Neural progenitor cell (in vitro differentiated cells): ENCODE results near the gene LGALS3BP. TPM values are rescaled to one million over a fixed set of nuclear protein-coding genes. Genes with fewer than 3 reads are reported as not detected.

Source experiments
- DNase-seq: peaks from one replicate; pipeline ENCODE4 v3.0.0-alpha.2; 2016; ENCODE audit warnings: low spot score
- H2AFZ ChIP-seq: fragments of 200-600 bp; sonication (generic); replicated peaks from 2 replicates; pipeline ENCODE4 v1.6.1; 2016; ENCODE audit warnings: antibody characterized with exemption
- H3F3A ChIP-seq: fragments of 200-600 bp; sonication (generic); 2 replicates; pipeline ENCODE4 v1.6.1; 2016; ENCODE audit warnings: antibody characterized with exemption, low read depth
- H3K27ac ChIP-seq: fragments of 200-600 bp; sonication (generic); 2 replicates; pipeline ENCODE4 v1.5.1; 2016; ENCODE audit warnings: mild to moderate bottlenecking
- H3K27me3 ChIP-seq: fragments of 200-600 bp; sonication (generic); 2 replicates; pipeline ENCODE4 v1.6.1; 2016; ENCODE audit warnings: mild to moderate bottlenecking, moderate library complexity
- H3K36me3 ChIP-seq: fragments of 200-600 bp; sonication (generic); 2 replicates; pipeline ENCODE4 v1.5.1; 2016
- H3K4me1 ChIP-seq: fragments of 200-600 bp; sonication (generic); 2 replicates; pipeline ENCODE4 v1.6.1; 2016; ENCODE audit warnings: mixed run types
- H3K4me2 ChIP-seq: fragments of 200-600 bp; sonication (generic); 2 replicates; pipeline ENCODE4 v1.6.1; 2016
- H3K4me3 ChIP-seq: fragments of 200-600 bp; sonication (generic); 2 replicates; pipeline ENCODE4 v1.5.1; 2016
- H3K79me2 ChIP-seq: fragments of 200-600 bp; sonication (generic); 2 replicates; pipeline ENCODE4 v1.6.1; 2016; ENCODE audit warnings: low read depth
- H3K9ac ChIP-seq: fragments of 200-600 bp; sonication (generic); 2 replicates; pipeline ENCODE4 v1.6.1; 2016
- H3K9me3 ChIP-seq: fragments of 200-600 bp; sonication (generic); 2 replicates; pipeline ENCODE4 v1.5.1; 2016; ENCODE audit warnings: low read depth
- H4K20me1 ChIP-seq: fragments of 200-600 bp; sonication (generic); 2 replicates; pipeline ENCODE4 v1.6.1; 2016; ENCODE audit warnings: low read depth
- H3K27ac Mint-ChIP-seq: 3 replicates; pipeline ENCODE4 v1.8.0; 2021; ENCODE audit warnings: mixed read lengths
- H3K27me3 Mint-ChIP-seq: 2 replicates; pipeline ENCODE4 v1.8.0; 2022; ENCODE audit warnings: low read depth, mild to moderate bottlenecking, inconsistent platforms, moderate library complexity, mixed read lengths; ENCODE audit not compliant: insufficient read depth
- H3K36me3 Mint-ChIP-seq: 3 replicates; pipeline ENCODE4 v1.8.0; 2021; ENCODE audit warnings: mixed read lengths
- H3K4me1 Mint-ChIP-seq: 3 replicates; pipeline ENCODE4 v1.8.0; 2021; ENCODE audit warnings: mixed read lengths
- H3K4me3 Mint-ChIP-seq: 3 replicates; pipeline ENCODE4 v1.8.0; 2021; ENCODE audit warnings: mild to moderate bottlenecking, moderate library complexity, mixed read lengths
- H3K9me3 Mint-ChIP-seq: 3 replicates; pipeline ENCODE4 v1.8.0; 2020; ENCODE audit warnings: mixed read lengths
- EZH2 ChIP-seq: fragments of 200-600 bp; sonication (generic); IDR thresholded peaks from 2 replicates; pipeline ENCODE4 v1.6.1; 2017; ENCODE audit warnings: antibody characterized with exemption, mild to moderate bottlenecking, moderate library complexity
- EZH2phosphoT487 ChIP-seq: fragments of 200-600 bp; sonication (generic); IDR thresholded peaks from 2 replicates; pipeline ENCODE4 v1.6.1; 2017; ENCODE audit warnings: antibody characterized with exemption
- total RNA-seq: library from RNA; depleted of rRNA; stranded (reverse); fragments of >200 nt; gene quantifications from 2 replicates; pipeline ENCODE4 v1.2.3, GENCODE V29; 2015; ENCODE audit warnings: low replicate concordance
- TF ChIP-seq, protein P1 (sequence below): fragments of 200-600 bp; sonication (generic); IDR thresholded peaks from 2 replicates; pipeline ENCODE4 v1.5.1; 2017; ENCODE audit warnings: antibody characterized with exemption, mild to moderate bottlenecking

LGALS3BP gene
- total RNA-seq, 1 donor from 2014 or later = 17.5 TPM

DNA sequence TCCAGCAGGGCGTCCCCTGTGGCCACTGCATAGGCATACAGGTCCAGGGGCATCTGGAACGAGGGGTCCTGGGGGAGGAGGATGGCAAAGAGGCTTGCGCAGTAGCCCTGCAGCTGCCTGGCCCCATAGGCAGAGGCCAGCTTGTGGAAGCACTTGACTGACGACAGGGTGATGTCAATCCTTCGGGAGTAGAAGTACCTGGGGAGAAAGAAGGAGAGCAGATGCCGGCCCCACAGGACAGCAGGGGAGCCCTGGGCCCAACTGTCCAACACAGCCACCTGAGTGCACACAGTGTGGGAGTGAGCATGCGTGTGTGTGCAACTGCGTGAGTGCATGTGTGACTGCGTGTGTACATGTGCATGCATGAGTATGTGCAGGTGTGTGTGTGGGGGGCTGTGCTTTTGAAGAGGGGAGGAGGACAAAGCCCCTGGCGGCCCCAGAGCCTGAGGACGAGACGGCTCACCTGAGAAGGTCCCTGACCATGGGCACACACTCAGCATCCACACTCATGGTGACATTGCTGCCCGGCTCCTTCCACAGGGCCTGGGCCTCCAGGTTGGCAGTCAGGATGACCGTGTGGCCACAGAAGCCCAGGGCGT, 7.1 kb downstream of the LGALS3BP start:
- Mint-ChIP-seq H3K27ac (peak overlapping the region; percentile 13), H3K27me3 (peaks cover 15% of the 10 kb centered on the region), H3K4me3 (no peak overlapping the region), H3K4me1 (peaks cover 35% of the 10 kb centered on the region), H3K9me3 (no peaks in the 10 kb centered on the region), H3K36me3 (no peaks in the 10 kb centered on the region)
- Histone ChIP-seq H3K79me2 (no peaks in the 10 kb centered on the region), H3K27ac (peak overlapping the region; percentile 63), H3K4me1 (peaks cover 6% of the 10 kb centered on the region), H4K20me1 (no peaks in the 10 kb centered on the region), H3K36me3 (no peaks in the 10 kb centered on the region), H3F3A (no peaks in the 10 kb centered on the region), H3K4me3 (no peak overlapping the region), H3K27me3 (no peaks in the 10 kb centered on the region), H3K4me2 (no peak overlapping the region), H3K9ac (no peak overlapping the region), H2AFZ (no peak overlapping the region), H3K9me3 (no peaks in the 10 kb centered on the region)
- no peak for DNase-seq
- TF ChIP-seq, protein P1, sequence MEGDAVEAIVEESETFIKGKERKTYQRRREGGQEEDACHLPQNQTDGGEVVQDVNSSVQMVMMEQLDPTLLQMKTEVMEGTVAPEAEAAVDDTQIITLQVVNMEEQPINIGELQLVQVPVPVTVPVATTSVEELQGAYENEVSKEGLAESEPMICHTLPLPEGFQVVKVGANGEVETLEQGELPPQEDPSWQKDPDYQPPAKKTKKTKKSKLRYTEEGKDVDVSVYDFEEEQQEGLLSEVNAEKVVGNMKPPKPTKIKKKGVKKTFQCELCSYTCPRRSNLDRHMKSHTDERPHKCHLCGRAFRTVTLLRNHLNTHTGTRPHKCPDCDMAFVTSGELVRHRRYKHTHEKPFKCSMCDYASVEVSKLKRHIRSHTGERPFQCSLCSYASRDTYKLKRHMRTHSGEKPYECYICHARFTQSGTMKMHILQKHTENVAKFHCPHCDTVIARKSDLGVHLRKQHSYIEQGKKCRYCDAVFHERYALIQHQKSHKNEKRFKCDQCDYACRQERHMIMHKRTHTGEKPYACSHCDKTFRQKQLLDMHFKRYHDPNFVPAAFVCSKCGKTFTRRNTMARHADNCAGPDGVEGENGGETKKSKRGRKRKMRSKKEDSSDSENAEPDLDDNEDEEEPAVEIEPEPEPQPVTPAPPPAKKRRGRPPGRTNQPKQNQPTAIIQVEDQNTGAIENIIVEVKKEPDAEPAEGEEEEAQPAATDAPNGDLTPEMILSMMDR = no peak
- no peak for TF ChIP-seq EZH2
- no peak for TF ChIP-seq EZH2phosphoT487

DNA sequence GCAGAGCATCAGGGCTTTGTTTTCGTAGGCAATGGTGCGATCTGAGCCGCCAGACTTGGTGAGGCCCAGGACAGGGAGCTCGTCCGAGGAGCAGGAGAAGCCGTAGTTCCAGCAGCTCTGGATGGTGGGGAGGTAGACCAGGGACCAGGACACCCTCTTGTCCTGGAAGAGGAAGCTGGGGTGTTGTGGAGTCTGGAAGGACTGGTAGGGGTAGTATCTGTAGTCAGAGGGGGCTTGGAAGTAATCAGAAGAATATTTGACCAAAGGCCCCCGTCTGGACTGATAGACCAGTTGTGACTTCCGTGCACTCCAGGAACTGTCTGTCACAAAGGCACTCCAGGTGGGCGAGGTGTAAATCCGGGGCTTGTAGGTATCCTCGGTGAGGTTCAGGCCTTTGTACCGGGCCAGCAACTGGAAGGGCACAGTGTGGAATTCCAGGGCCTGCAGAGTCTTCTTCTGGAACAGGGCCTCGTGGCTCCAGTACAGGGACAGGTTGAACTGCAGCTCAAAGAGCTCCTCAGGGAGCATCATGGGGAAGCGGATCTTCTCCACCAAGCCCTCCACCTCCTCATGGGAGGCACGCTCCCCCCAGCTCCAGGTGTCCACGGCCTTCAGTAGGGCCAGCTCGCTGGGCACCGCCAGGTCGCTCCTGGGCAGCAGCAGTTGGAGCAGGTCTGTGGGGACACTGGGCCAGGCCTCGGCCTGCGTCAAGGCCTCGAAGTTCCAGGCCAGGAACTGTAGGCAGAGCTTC, 7.8 kb downstream of the LGALS3BP start:
- Mint-ChIP-seq H3K27me3 (peaks cover 15% of the 10 kb centered on the region), H3K36me3 (no peaks in the 10 kb centered on the region), H3K4me1 (peaks cover 31% of the 10 kb centered on the region), H3K4me3 (peak overlapping the region; percentile 74), H3K9me3 (no peaks in the 10 kb centered on the region), H3K27ac (no peak overlapping the region)
- DNase-seq = no peak
- TF ChIP-seq EZH2 (no peak), EZH2phosphoT487 (no peak)
- TF ChIP-seq, protein P1 = no peak
- no peaks in the 10 kb centered on the region for H3K9me3 ChIP-seq
- no peaks in the 10 kb centered on the region for H4K20me1 ChIP-seq
- no peaks in the 10 kb centered on the region for H3K36me3 ChIP-seq
- H3K4me2 ChIP-seq = no peak overlapping the region
- no peaks in the 10 kb centered on the region for H3F3A ChIP-seq
- no peaks in the 10 kb centered on the region for H3K27me3 ChIP-seq
- no peak overlapping the region for H3K4me3 ChIP-seq
- no peak overlapping the region for H2AFZ ChIP-seq
- no peak overlapping the region for H3K27ac ChIP-seq
- H3K9ac ChIP-seq = no peak overlapping the region
- H3K79me2 ChIP-seq = no peaks in the 10 kb centered on the region
- H3K4me1 ChIP-seq = peaks cover 6% of the 10 kb centered on the region

DNA sequence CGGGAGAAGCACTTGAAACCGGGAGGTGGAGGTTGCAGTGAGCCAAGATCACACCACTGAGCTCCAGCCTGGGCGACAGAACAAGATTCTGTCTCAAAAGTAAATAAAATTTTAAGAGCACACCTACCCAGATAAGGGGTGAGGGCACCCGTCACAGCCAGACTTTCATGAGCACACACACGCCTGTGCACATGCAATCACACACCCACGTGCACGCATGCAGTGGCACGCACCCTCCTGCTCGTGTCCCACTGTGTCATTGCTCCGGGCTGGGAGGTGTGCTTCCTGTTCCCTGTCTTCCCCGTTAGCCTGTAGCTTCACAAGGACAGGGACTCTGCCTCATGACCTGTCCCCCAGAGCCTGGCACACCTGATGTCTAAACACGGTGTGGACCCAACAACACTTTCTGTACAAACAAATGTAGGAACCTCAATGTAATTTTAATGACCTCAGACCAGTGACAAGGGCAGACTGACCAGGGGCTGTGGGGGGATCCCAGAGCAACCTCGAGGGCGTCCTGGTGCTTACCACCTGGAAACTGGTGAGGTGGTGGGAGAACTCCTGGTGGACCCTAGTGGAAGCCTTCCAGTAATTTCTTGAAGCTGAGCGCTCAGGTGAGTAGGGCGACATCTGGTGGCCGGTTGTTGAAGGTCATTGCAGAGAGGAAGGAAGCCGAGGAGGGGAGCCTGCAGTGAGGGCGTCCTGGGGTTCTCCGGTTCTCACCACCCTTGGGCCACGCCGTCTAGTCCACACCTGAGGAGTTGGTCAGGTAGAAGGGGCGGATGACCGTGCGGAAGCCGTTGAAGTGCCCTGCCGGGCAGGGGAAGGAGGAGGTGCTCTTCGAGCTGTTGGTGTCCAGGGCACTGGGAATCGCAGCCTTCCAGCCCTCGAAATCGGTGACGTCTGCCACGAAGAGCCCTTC, 8.6 kb downstream of the LGALS3BP start:
- TF ChIP-seq EZH2 = no peak
- TF ChIP-seq, protein P1 = peak; percentile 89
- no peak for TF ChIP-seq EZH2phosphoT487
- Mint-ChIP-seq H3K27ac (peak overlapping the region; percentile 47), H3K9me3 (no peaks in the 10 kb centered on the region), H3K4me3 (peak overlapping the region; percentile 74), H3K4me1 (peaks cover 32% of the 10 kb centered on the region), H3K36me3 (no peaks in the 10 kb centered on the region), H3K27me3 (peaks cover 17% of the 10 kb centered on the region)
- peak; percentile 84 for DNase-seq
- H3K27ac ChIP-seq = no peak overlapping the region
- H3F3A ChIP-seq = no peaks in the 10 kb centered on the region
- no peak overlapping the region for H3K9ac ChIP-seq
- no peaks in the 10 kb centered on the region for H3K27me3 ChIP-seq
- no peak overlapping the region for H3K4me3 ChIP-seq
- H4K20me1 ChIP-seq = no peaks in the 10 kb centered on the region
- H3K9me3 ChIP-seq = no peaks in the 10 kb centered on the region
- no peaks in the 10 kb centered on the region for H3K36me3 ChIP-seq
- H2AFZ ChIP-seq = no peak overlapping the region
- H3K79me2 ChIP-seq = no peaks in the 10 kb centered on the region
- no peak overlapping the region for H3K4me2 ChIP-seq
- peaks cover 6% of the 10 kb centered on the region for H3K4me1 ChIP-seq
